IPS-15b (cell line): Measurements from ENCODE around the gene DCHS2.

Source experiments
- H3K27me3 ChIP-seq: one replicate; pipeline ENCODE4 v1.6.1; 2013; ENCODE audit warnings: low read length; ENCODE audit not compliant: control insufficient read depth, insufficient read depth
- H3K36me3 ChIP-seq: one replicate; pipeline ENCODE4 v1.6.1; 2013; ENCODE audit warnings: low read length; ENCODE audit not compliant: control insufficient read depth, insufficient read depth
- H3K4me1 ChIP-seq: one replicate; pipeline ENCODE4 v1.6.1; 2013; ENCODE audit warnings: mild to moderate bottlenecking, low read length; ENCODE audit not compliant: control insufficient read depth, insufficient read depth
- H3K4me3 ChIP-seq: one replicate; pipeline ENCODE4 v1.5.1; 2013; ENCODE audit warnings: low read depth, low read length
- H3K9ac ChIP-seq: one replicate; pipeline ENCODE4 v1.6.1; 2013; ENCODE audit warnings: low read depth, mild to moderate bottlenecking, low read length
- H3K9me3 ChIP-seq: one replicate; pipeline ENCODE4 v1.6.1; 2013; ENCODE audit warnings: mild to moderate bottlenecking, low read length; ENCODE audit not compliant: control insufficient read depth, insufficient read depth

The DCHS2 gene

DNA sequence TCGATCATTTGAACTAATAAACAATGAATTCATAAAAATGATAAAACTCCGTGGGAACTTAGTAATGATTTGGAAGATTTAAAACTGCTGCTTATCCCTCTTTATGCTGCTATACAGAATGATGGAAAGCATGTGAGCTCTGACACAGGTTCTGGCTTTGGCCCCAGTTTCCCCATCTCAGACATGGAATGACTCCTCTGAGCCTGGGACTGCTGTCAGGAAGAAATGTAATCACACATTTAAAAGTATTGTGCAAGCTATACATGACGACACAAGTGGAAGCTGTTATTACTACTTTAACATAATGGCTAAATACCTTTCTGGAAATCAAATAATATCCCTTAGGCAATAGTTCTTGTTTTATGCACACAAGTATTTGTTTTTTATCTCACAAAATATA is 161.7 kb downstream of the DCHS2 start:
- peaks cover 19% of the 10 kb centered on the region for H3K27me3 ChIP-seq
- no peak overlapping the region for H3K4me3 ChIP-seq
- H3K4me1 ChIP-seq = no peaks in the 10 kb centered on the region
- no peaks in the 10 kb centered on the region for H3K36me3 ChIP-seq
- no peaks in the 10 kb centered on the region for H3K9me3 ChIP-seq
- no peak overlapping the region for H3K9ac ChIP-seq

DNA sequence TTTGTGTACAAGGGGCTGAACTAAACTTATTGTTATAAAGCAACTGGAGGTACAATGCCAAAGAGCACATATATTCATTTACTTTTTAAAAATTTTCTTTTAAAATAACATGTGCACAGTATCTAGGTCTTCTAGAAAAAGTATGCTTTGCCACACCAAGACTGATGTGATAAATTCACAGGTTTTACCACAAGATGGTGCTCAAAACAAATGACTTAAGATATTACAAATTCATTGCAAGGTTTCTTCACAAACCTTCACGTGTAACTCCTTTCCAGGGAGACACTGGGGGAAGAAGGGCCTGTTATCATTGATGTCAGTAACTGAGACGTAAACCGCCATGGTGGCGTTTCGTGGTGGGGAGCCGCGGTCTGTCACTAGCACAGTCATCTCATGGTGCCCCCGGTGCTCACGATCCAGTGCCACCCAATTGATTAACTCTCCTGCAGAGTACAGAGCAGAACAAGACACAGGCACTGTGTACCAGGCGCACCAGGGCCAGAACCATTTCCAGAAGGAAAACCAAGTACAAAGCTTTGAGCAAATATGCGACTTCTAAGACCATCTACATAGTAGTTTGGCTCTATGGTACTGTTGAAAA is 162.2 kb downstream of the DCHS2 start:
- Histone ChIP-seq H3K36me3 (no peaks in the 10 kb centered on the region), H3K4me1 (no peaks in the 10 kb centered on the region), H3K4me3 (no peak overlapping the region), H3K9ac (no peak overlapping the region), H3K9me3 (no peaks in the 10 kb centered on the region), H3K27me3 (peaks cover 19% of the 10 kb centered on the region)

DNA sequence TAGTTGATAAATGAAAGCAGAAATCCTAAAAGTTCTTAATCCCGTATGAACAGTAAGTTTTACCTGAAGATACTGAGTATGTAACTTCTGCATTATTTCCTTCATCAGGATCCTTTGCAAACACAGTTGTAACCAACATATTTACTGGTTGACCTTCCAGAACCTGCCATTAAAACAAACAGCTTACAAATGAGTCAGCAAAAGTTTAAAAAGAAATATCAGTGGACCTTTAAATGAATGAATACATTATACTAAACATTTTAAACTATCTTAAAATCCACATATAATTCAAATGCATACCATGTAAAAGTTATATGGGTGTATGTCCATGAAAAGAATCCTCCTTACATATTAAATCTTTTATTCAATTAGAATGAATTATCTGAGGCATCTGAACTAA is 163.6 kb downstream of the DCHS2 start:
- no peak overlapping the region for H3K9ac ChIP-seq
- no peaks in the 10 kb centered on the region for H3K9me3 ChIP-seq
- H3K4me1 ChIP-seq = no peaks in the 10 kb centered on the region
- no peak overlapping the region for H3K4me3 ChIP-seq
- peaks cover 14% of the 10 kb centered on the region for H3K27me3 ChIP-seq
- H3K36me3 ChIP-seq = no peaks in the 10 kb centered on the region

DNA sequence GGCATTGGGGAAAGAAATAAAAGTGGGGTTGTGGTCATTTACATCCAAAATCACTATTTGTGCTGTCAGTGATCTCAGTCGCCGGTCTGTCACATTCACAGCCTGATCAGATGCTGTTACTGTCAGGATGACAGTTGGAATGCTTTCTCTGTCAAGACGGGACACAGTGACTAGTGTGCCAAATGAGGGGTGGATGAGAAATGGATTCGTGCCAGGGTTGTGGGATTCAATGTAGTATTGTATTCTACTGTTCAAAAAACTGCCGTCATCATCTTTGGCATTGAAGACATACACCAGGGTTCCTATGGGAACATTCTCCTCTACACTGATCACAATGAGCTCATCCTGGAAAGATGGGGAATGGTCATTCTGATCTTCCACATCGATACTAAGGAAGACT is 171.1 kb downstream of the DCHS2 start:
- no peaks in the 10 kb centered on the region for H3K27me3 ChIP-seq
- H3K36me3 ChIP-seq = no peaks in the 10 kb centered on the region
- no peaks in the 10 kb centered on the region for H3K4me1 ChIP-seq
- no peak overlapping the region for H3K9ac ChIP-seq
- H3K4me3 ChIP-seq = no peak overlapping the region
- H3K9me3 ChIP-seq = no peaks in the 10 kb centered on the region

DNA sequence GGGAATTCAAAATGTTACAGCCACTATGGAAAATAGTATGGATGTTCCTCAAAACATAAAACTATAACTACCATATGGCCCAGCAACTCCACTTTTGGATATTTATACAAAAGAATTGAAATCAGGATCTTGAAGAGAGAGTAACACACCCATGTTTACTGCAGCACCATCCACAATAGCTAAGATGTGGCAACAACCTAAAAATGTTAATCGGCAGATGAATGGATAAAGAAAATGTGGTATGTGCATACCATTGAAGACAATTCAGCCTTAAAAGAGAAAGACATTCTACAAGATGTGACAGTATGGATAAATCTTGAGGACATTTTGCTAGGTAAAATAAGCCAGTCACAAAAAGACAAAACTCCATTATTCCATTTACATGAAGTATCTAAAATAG is 171.9 kb downstream of the DCHS2 start:
- Histone ChIP-seq H3K4me3 (no peak overlapping the region), H3K9ac (no peak overlapping the region), H3K4me1 (no peaks in the 10 kb centered on the region), H3K27me3 (no peaks in the 10 kb centered on the region), H3K36me3 (no peaks in the 10 kb centered on the region), H3K9me3 (no peaks in the 10 kb centered on the region)

DNA sequence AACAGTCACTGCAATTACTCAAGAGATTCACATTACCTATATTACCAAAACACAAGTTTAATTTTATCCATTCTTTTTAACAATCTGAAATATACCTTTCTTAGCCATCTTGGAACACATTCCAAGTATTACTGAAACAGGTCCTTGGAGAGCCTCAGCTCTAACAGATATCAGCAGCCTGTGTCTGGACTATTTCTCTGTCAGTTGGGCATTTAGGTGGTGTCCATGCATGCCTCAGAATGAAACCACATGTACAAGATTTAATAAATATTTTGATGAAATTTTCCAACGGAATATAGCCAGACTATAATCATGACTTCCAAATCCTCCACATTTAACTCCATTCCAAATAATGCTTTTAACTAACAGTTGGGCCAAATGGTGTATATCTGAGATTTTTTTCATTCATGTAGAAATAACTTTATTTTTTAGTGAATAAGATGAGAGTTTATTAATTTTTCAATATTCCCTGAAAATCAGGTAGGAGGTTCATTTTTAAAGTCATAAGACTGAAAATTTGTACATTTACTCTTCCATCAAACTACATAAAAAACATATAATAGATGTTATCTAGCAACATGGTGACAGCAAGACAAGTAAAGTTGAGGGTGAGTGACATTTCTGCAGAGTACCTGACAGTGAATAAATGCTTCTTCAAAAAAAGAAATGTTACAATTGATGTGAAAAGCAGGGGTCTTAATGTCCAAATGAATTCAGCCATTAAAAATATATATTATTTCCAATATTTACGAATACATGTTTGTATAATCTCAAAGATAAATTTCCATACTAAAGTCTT is 174.2 kb downstream of the DCHS2 start:
- Histone ChIP-seq H3K9ac (no peak overlapping the region), H3K4me3 (no peak overlapping the region), H3K36me3 (no peaks in the 10 kb centered on the region), H3K27me3 (no peaks in the 10 kb centered on the region), H3K4me1 (peaks cover 2% of the 10 kb centered on the region), H3K9me3 (no peaks in the 10 kb centered on the region)

DNA sequence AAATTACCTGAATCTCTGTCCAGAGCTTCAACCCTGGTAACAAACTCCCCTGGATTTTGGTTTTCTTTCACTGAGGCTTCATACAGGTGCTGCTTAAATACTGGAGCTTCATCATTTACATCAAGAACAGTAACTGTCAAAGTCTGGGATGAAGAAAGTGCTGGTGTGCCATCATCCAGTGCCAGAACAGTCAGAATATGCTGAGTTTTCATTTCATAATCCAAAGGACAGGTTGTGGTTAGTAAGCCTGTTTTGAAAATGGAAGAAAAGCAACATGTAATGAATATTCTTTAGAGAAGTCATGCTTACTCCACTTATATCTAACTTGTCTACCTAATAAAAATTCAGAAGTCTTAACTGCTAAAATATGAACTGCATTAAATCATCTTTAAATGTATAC is 175.9 kb downstream of the DCHS2 start:
- no peaks in the 10 kb centered on the region for H3K9me3 ChIP-seq
- H3K36me3 ChIP-seq = no peaks in the 10 kb centered on the region
- peaks cover 2% of the 10 kb centered on the region for H3K4me1 ChIP-seq
- H3K9ac ChIP-seq = no peak overlapping the region
- H3K4me3 ChIP-seq = no peak overlapping the region
- H3K27me3 ChIP-seq = no peaks in the 10 kb centered on the region

DNA sequence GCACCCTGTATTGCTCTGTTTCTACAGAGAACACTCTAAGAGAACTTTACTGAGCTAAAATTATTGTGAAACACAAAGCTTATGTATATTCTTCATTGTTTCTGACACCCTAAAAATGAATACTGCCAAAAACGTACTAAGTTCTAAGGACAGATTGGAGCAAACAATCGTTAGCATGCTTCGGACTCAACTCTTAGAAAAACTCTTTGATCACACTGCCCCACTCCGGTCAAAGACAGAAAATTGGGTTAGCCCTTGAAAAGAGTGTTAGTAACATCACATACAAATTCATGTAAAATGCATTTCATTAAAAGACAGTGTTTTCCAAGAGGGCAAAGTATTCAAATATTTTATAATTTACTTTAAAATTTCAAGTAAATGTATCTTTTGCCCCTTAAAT is 177.4 kb downstream of the DCHS2 start:
- H3K36me3 ChIP-seq = no peaks in the 10 kb centered on the region
- peaks cover 2% of the 10 kb centered on the region for H3K4me1 ChIP-seq
- H3K9me3 ChIP-seq = no peaks in the 10 kb centered on the region
- no peak overlapping the region for H3K9ac ChIP-seq
- H3K4me3 ChIP-seq = no peak overlapping the region
- H3K27me3 ChIP-seq = no peaks in the 10 kb centered on the region

DNA sequence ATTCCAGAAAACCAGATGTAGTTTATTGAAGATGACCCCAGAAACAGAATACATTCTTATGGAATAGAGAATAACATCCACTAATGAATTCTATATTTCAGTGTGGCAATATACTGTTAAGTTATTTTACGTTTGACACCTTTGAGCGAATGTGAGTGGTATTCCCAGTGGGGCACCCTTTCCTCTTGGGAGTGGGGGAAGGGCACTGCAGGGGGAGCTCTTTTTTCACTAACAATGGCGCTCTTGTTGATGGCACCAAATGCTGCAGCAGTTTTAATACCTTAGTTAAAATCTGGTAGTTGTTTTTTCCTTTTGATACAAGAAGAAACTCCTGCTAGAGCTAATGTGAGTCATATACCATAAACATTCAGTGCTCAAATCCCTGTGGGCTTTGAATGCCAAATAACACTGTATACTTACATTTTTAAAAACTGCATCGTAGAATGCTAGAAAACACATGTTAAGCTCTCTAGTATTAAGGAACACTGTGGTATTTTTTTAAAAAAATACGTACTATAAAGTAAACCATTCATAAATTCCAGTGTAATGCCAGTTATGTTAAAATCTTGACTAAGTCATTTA is 178.5 kb downstream of the DCHS2 start:
- Histone ChIP-seq H3K36me3 (no peaks in the 10 kb centered on the region), H3K27me3 (no peaks in the 10 kb centered on the region), H3K4me1 (peaks cover 2% of the 10 kb centered on the region), H3K9me3 (no peaks in the 10 kb centered on the region), H3K4me3 (no peak overlapping the region), H3K9ac (no peak overlapping the region)

DNA sequence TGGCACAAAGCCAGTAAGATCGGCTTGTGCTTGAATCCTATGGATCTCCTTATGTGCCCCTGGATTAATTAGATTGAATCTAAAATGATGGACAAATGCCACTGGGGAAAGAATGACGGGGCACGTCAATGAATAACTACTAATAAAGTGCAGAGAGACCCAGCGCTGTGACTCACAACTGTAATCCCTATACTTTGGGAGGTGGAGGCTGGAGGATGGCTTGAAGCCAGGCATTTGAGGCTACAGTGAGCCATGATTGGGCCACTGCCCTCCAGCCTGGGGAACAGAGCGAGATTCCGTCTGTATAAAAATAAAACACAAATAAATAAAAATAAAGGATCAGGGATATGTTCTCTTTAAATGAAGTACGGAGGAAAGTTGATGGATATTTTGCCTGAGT is 179.4 kb downstream of the DCHS2 start:
- Histone ChIP-seq H3K36me3 (no peaks in the 10 kb centered on the region), H3K4me1 (peaks cover 2% of the 10 kb centered on the region), H3K9ac (no peak overlapping the region), H3K27me3 (no peaks in the 10 kb centered on the region), H3K9me3 (no peaks in the 10 kb centered on the region), H3K4me3 (no peak overlapping the region)

DNA sequence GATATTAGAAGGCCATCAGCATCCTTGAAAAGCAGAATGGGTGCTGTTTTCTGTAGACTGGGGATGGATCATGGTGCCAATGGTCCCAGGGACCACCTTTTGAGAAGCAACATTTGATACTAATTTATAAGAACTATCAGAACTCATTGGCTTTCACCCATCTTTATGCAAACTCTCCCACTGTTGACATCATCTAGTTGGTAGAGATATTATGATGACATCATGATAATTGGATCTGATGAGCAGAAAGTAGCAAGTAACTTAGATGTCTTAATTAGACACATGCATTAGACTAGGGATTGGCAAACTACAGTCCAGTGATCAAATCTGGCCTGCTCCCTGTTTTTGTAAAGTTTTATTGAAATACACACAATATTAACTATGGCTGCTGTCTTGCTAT is 181.0 kb downstream of the DCHS2 start:
- peaks cover 2% of the 10 kb centered on the region for H3K4me1 ChIP-seq
- no peaks in the 10 kb centered on the region for H3K9me3 ChIP-seq
- no peak overlapping the region for H3K4me3 ChIP-seq
- no peak overlapping the region for H3K9ac ChIP-seq
- no peaks in the 10 kb centered on the region for H3K36me3 ChIP-seq
- H3K27me3 ChIP-seq = no peaks in the 10 kb centered on the region

DNA sequence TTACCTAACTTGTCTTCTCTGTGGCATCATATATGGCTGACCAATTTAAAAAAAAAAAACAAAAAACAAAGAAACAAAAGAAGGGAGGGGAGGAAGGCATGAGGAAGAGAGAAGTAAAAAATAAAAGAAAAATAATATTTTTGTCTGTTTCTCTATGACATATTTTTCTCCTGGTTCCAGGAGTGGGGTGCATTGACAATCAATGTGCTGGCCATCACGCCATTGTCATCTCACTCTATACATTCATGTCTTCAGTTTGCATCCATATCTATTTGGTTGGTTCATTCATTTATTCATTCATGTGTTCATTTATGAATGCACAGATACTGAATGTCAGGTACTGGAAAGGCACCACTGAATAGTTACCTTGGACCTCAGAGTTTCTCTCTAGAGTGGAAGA is 183.4 kb downstream of the DCHS2 start:
- no peaks in the 10 kb centered on the region for H3K36me3 ChIP-seq
- H3K27me3 ChIP-seq = no peaks in the 10 kb centered on the region
- H3K9ac ChIP-seq = no peak overlapping the region
- H3K9me3 ChIP-seq = no peaks in the 10 kb centered on the region
- H3K4me1 ChIP-seq = no peaks in the 10 kb centered on the region
- no peak overlapping the region for H3K4me3 ChIP-seq
